HG03457 (cell line): ENCODE measurements around the gene CCDC186.
"Not testable (repeated sequence)": the region's sequence is repeated elsewhere in the genome, so short reads cannot be mapped to it uniquely, and the experiment has no call there.

Source experiments
- ATAC-seq: cut with Tn5 transposase; IDR thresholded peaks from one replicate; pipeline ENCODE4 v1.9.1; 2021; ENCODE audit warnings: moderate number of reproducible peaks; ENCODE audit not compliant: unreplicated experiment

CCDC186 gene

DNA sequence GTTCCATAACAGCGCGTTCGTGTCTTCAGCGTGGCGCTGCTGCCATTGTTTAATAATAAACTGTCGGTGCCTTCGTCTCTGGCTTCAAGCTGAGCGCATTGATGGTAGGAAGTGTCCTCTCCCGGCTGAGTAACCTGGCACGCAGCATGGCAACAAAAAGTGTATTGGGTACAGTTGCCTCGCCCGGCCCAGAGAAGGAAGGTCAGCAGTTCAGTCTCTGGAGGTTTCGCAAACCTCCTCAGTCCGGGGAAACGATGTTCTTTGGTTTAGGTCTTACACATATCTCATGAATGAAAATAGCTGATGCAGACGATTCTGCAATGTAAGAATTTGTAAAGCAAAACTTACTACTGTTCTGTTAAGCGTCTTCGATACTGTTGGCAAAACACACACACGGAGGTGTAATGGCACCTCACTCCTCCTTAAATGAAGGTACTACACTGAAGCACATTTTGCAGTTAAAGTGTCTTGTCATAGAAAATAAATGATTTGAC lies 739 bp upstream of the CCDC186 start:
- peak; percentile 18 for ATAC-seq

DNA sequence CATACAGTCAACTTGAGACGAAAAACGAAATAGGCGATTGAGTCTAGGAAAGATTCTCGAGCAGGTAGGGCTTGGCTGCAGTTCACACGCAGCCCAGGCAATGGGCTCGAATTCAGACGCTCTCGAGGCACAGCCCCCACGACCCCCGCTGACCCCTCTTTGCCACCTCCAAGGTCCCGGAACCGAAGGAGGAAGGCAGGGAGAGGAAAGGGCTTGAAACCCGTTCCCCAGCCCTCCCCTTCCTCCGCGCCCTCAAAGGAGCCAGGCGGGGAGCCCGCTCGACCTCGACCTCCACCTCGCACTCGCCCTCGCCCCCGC lies 441 bp downstream of the CCDC186 start:
- ATAC-seq = no peak

DNA sequence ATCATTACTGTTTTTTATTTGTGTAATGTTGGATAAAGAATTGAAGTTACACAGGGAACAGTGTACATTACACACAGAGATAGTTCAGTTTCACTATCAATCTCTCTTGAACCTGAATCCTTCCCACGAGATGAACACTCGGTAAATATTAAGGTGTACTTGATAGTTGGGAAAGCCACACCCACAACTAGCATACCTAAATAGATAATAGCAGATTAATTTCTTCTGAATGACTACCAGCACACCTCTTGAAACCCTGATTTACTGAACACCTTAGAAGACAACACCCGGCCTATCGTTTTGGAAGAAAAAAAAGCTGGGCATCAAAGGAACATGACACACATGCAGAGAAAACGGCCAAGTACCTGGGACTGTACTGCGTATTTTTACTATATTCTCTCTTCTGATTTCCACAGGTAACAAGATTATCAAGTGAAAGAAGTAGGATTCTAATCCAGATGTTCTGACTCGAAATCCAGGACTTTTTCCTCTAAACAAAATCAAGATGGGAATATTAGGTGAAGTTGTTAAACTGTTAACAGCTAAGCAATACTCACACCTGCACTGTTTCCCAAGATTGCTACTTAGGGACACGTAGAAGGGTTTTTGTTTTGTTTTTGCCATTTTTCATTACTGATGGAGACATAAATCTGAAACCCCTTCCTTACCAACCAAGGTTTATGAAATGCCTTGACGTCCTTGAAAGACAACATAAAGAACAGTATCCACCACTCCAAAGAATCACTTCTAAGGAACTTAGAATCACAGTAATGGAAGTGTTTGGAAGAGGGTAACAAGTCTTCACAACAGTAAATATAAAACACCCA lies 1.0 kb downstream of the CCDC186 start:
- ATAC-seq = no peak

DNA sequence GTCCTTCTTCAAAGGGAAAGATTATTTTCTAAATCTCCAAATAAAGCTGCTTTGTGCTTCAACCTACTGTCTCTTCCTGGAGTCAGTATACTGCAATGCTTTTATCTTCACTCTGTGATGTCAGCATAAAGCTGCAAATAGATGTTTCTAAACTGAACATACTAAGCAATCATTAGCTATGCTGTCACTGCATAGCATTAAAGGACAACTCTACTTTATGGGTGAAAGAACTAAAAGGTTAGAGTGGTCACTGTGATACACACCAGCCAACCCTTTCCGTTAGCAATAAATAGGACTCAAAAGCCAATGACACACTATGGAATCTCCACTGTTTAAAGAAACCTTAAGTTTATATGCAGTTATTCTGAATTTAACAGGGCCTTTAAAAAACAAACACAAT lies 1.8 kb downstream of the CCDC186 start:
- ATAC-seq = no peak

DNA sequence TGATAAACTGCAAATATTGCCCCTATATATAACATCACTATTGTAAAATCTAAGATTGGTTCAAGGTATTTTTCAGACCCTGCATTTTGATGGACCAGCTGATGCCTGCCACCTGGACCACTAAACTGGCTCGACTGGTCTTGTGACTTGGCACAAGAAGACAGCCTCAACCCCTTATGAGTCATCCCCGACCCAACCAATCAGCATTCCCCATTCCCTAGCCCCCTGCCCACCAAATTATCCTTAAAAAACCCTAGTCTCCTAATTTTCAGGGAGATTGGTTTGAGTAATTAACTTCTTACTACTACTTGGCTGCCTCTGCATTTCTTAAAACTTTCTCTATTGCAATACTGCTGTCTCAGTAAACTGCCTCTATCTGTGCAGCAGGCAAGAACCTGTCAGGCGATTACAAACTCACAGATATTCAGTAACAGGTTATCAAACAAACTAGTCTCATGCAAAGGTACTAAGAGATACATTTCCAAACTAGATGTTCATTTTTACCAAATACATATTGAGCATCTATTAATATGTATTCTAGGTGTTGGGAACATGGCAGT lies 5.5 kb downstream of the CCDC186 start:
- no peak for ATAC-seq

DNA sequence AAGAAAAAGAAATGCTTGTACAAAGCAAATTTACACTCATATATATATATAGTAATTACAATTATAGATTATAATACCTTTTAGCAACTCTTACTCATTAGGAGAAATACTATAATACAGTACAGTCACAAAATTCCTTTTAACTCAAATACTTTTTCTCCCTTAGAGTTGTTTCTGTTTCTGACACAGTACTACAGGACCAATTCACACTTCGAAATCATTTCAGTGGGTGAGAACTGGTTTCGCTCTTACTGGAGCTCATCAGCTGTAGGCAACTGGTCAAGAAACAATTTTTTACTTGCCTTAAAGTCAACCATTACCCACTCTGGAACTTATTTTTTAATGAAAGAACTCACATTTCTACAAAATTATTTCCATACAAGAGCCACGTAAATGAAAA lies 6.0 kb downstream of the CCDC186 start:
- no peak for ATAC-seq

DNA sequence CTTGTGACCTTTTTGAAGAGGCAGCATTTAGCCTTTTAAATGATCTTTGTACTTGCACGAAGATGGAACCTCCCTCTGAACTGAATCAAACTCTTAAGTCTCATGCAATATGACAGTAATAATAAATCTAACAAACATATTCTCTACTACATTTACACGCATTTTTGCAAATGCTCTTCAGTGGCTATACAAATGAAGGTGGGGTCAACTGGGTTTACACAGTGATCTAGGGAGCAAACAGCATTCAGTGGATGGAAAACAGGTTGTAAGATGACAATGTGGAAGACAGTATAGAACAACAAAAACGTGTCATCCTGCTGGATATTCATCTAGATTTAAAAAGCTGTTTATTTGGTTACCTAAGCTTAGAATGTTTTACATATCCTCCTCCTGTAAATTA lies 7.5 kb downstream of the CCDC186 start:
- ATAC-seq = no peak

DNA sequence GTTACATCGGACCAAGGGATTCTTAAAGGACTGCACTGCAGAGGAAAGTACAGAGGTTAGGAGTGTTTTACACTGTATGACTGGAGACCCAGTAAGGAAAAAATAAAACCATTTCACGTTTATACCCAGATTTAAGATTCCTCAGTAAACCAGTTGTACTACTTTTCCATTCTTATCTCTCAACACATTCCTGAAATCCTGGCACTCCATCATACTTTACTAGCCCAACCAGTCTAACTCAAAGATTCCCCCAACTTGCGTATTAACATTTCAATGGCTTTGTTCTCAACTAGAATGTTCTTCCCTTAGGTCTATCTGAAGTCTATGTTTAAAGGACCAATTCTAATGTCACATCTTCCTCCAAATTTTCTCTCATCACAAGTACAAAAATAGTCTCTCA lies 8.0 kb downstream of the CCDC186 start:
- ATAC-seq = no peak

DNA sequence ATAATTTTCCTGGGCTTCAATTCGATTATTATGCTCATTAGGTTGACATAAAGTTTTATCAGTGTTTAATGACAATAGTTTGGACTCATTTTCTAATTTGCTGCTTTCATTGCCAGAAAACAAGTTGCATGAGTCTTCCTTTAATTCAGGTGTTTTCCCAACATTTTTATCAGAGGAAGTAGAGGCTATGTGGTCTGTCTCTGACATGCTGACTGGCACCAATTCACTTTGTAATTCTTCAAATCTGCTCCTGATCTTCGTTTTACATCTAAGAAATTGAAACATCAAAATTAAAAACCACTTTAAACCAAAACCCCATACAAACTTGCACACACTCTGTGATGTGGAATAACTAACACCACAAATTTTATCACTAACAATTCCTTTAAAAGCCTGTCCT lies 10.9 kb downstream of the CCDC186 start:
- ATAC-seq = no peak

DNA sequence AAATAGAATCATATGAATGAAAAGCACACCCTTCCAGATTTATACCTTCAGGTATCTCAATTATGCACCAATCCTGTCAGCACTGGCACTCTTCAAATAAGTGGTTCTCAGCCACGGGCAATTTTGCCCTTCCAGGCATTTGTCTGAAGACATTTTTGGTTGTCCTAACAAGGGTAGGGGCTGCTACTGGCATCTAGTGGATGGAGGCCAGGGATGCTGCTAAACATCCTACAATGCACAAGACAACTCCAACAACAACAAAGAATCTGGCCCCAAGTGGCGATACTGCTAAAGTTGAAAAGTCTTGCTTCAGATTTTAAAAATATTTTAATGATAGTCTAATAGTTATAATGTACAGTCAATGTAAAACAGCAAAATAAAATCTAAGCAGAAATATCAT lies 16.1 kb downstream of the CCDC186 start:
- no peak for ATAC-seq

DNA sequence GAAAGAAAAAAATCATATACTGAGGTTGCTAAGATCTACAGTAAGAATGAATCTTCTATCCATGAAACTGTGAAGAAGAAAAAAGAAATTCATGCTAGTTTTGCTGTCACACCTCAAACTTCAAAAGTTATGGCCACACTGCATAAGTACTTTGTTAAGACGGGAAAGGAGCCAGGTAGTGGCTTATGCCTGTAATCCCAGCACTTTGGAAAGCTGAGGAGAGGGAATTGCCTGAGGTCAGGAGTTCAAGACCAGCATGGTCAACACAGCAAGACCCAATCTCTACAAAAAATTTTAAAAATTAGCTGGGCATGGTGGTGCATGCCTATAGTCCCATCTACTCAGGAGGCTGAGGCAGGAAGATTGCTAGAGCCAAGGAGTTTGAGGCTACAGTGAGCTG lies 22.1 kb downstream of the CCDC186 start:
- ATAC-seq = no peak

DNA sequence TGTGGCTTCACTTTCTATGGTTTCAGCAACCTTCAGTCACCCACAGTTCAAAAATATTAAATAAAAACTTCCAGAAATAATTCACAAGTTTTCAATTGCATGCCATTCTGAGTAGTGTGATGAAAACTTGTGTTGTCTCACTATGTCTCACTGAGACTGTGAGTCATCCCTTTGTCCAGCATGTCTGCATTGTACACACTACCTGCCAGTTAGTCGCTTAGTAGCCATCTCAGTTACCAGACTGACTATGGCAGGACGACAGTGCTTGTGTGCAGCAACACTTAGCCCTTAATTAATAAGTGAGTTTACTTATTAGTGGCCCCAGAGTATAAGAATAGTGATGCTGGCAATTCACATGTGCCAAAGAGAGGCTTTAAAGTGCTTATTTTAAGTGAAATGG lies 22.5 kb downstream of the CCDC186 start:
- no peak for ATAC-seq

DNA sequence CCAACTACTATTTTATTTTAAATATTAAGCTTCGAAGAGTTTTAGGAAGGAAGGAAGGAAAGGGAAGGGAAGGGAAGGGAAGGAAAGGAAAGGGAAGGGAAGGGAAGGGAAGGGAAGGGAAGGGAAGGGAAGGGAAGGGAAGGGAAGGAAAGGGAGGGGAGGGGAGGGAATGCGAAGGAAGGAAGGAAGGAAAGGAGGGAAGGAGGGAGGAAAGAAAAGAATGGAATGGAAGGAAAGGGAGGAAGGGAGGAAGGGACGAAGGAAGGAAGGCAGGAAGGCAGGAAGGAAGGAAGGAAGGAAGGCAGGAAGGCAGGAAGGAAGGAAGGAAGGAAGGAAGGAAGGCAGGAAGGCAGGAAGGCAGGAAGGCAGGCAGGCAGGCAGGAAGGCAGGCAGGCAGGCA lies 24.5 kb downstream of the CCDC186 start:
- not testable (repeated sequence) for ATAC-seq

DNA sequence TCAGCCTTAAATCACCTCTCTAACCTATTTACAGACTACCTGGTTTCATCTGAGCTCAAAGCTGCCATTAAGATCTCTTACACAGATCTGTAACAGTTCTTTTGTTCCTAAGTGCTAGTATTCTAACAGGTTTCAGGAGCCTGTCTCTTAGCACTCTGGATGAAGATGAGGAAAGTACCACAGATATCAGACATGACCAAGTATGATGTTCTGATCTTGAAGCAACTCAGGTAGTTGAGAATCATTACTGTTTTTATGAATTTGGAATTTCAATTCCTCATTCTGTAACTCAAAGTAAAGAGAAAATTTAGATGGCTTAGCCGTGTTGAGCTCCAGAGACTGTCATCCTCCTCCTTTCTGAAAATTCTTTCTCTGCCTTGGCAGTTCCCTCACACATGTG lies 30.8 kb downstream of the CCDC186 start:
- no peak for ATAC-seq

DNA sequence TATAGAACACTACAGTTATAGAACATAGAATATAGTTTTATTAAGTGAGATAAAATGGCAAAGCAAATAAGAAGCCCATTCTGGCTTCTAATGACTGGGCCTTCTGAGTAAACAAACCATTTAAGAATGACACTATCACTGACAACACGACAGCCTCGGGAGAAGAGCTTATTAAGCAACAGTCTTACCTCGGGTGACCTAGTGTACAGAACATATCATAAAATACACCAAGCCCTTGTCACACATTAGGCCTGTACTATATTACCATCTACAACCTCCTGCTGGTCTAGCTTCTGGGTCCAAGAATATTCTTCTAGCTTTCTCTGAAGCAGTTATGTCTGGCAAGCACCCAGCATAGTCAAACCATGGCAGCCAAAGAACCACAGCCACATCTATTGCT lies 32.0 kb downstream of the CCDC186 start:
- ATAC-seq = no peak

DNA sequence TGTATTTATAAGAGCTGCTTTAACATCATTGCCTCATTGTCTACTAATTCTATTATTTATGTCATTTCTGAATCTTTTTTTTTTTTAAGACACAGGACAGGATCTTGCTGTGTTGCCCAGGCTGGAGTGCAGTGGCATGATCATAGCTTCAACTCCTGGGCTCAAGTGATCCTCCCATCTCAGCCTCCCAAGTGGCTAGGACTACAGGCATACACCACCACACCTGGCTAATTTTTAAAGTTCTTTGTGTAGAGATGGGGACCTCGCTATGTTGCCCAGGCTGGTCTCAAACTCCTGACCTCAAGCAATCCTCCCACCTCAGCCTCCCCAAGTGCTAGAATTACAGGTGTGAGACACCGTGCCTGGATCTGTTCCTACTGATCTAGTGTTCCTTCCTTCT lies 33.2 kb downstream of the CCDC186 start:
- ATAC-seq = not testable (repeated sequence)

DNA sequence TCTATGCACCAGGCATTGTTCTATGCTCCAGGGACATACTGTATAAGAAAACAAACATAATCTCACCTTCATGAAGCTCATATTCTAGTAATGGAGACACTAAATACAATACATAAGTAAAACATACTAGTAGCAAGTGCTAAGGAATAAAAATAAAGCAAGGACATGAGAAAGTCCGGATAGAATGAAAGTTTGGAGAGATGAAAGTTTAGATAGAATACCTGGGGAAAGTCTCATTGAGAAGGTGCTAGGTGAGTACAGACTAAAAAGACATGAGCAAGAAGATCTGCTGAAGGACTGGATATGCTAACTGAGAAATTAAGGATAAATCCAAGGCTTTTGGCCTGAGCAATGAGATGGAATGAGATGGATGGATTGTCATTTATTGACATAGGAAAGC lies 34.0 kb downstream of the CCDC186 start:
- no peak for ATAC-seq

DNA sequence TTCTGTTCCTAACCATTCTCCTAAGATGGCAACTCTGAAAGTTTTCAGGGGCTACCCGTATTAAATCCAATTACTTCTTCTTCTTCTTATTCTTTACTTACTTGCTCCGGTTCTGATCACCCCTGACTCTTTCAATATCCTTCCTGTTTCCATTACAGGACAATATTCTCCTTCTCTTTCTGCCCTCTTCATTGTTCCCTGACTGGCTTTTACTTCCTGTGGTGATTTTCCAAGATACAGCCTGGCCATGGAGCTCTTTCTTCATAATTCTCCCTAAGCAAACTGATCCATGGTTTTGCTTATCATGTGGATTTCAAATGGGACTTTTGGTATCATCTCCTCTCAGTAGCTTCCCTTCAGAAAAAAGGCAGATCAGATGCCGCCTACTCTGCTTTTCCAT lies 35.4 kb downstream of the CCDC186 start:
- ATAC-seq = no peak

DNA sequence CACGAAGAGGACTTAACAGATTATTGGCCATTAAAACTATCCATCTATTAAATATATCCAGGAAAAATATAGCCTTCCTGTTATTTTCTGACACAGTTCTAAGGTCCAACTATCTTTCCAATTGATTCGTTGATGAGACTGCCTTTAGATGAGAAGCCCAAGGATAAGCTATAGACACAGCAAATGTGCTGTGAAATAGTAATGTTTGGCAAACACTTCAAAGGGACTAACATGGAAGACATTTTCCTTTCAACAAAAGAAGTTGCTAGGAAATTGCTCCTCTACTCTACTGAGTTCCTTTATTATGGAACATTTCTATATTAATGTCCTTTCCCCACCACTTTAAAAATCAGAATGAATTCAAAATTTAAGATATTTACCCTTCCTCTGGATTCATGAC lies 38.5 kb downstream of the CCDC186 start:
- ATAC-seq = no peak

DNA sequence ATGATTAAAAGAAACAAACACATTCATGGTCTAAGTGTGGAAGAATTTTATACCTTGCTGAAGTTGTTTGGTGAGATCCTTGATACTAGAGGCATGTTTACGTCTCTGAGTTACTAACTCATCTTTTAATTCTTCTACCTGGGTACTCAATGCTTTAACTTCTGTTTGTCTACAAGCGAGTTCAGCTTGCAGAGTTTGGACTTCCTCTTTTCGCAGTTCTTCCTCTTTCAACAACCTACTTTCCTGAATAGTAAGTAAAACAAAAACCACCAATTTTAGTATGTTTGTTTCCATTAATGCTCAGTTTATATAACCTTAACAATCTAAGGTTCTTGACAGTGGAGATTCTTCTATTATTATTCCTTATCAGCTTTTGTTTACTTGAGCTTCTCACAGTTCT lies 42.9 kb downstream of the CCDC186 start:
- ATAC-seq = no peak

DNA sequence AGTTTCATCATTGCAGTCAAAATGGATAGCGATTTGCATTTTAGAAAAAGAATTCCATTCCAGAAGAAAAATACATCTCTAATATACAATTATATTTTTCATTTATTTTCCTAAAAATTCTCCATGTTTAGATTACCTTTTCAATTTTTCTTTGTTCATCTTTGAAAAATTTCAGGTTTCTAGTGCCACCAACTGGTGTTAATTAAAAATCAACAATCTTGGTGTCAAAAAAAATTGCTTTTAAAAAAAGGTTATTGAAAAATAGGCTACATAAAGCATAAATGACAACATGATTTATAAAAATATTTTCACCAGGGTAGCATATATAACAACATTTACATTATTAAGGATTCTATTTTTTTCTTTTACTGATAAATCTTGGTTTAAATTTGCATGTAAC lies 53.0 kb downstream of the CCDC186 start:
- no peak for ATAC-seq

DNA sequence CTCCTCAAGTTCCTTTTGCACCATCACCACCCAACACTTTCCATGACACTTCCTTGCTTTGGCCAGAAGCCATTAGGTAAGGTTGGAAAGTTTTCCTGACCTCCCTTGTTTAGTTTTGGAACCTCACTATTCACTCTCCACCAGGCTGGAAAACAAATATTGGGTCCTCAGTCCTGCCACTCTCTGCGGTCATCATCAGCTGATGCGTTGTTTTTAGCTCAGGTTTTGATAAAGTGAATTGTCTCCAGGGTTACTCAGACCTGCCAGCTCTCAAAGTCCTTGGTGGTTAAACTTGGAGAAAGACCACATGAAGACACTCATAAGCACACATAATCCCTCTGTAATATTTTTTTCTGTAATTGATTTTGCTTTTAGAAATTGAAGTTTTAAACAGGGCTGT lies 55.5 kb downstream of the CCDC186 start:
- ATAC-seq = no peak

DNA sequence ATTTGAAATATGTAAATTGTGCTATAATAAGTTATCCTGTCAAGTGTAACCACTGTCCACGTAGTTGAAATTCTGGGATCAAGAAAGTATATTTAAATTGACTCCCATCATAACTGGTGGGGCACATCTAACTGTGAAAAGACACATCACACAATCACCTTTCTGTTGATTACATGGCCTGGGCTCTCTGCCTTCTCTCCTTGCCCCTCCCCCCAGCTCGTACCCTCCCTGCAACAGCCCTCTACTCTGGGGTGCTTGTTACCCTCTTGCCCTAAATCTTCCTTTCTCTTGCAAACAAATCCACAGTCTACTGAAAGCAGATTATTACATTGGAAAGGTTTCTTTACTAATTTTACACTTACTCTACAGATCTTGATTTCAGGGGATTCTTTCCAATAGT lies 56.3 kb downstream of the CCDC186 start:
- no peak for ATAC-seq
